HG03097 (cell line): ENCODE measurements around the gene NPM3.
"Not testable (repeated sequence)": the region's sequence is repeated elsewhere in the genome, so short reads cannot be mapped to it uniquely, and the experiment has no call there.

Experiments
- ATAC-seq: cut with Tn5 transposase; IDR thresholded peaks from one replicate; pipeline ENCODE4 v1.9.1; 2021; ENCODE audit not compliant: unreplicated experiment, low FRiP score

Gene NPM3

DNA sequence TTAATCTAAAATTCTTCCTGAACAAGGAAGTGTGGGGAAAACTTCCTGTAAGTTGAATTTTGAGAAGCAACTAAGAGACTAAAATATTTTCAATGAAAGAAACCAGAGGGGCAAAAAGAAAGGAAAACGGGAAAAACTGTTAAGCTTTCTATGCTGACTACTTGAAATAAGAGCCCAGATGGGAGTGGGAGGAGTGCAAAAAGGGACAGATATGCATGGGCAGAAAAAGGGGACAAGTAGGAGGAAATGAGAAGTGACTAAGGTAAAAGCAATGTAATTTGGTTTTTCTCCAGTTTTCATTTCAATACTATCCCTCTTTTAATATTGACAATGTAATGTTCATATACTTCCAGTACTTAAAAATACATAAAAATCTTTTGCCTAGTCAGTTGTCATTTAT lies 23.9 kb upstream of the NPM3 start:
- no peak for ATAC-seq

DNA sequence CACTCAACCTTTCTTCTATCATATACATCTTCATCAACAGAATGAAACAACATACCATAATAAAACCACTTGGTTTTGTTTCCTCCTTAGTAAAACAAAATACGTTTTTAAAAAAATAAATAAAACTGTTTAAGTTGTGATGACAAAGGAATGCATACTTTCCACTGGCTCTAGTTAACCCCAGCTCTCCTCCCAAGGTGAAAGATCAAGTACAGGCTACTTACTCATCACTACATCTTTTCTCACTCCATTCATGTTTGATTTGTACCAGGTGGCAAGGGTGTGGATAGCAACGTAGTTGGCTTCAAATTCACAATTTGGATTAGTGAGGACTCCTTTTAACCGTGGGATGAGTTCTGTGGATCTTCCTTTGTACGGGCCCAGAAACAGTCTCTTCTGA lies 20.3 kb upstream of the NPM3 start:
- ATAC-seq: no peak

DNA sequence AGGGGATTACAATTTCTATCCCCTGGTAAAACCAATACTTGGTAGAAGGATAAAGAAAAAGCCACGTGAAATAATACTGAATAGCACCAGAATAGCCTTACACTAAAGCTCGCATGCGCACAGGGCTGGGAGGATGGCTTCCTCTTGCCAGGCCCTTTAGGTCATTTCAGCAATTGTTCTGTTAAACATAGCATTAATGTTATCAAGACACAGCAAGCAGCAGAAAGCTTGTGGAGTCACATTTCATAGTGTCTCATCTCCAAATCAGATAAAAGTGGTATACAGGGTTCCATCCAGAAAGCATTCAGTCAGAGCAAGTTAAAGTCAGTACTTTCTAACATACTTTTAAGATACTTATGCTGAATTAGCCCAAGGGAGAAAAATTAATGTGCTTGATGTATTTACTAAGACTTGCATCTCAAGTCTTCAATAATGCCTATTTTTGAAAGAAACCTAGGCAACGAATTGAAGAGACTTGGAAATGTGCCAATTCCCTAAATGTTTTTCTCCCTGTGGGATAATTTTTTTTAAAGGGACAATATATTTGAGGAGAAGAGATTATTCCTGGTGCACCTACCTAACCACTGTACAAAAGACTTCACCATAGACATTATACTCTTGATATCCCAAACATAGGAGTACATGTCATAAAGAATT lies 14.3 kb upstream of the NPM3 start:
- ATAC-seq: no peak

DNA sequence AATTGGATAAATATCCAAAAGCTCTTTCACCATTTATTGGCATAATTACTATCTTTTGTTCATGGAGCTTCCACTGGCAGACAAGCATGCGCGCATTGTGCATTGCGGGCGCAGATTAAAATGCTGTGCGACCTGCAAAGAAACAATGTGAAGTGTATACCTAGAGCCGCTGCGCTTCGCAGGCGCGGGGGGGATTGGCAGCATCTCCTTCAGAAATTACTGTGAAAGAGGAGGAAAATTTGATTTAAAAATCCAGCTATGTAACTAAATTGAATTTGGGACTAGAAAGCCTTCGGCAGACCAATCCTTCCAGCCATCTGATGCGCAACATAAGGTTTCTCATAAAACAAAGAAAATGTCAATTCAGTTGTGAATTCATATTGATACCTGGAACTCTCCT lies 10.3 kb upstream of the NPM3 start:
- ATAC-seq: no peak

DNA sequence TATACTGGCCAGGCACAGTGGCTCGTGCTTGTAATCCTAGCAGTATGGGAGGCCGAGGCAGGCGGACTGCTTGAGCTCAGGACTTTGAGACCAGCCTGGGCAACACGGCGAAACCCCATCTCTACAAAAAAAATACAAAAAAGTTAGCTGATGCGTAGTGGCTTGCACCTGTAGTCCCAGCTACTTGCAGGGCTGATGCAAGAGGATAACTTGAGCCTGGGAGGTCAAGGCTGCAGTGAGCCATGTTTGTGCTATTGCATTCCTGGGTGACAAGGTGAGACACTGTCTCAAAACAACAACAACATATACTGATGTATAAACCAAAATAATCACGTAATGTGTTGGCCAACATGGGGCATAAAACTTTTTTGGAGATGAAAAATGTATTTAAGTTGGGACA lies 6.4 kb upstream of the NPM3 start:
- ATAC-seq: no peak

DNA sequence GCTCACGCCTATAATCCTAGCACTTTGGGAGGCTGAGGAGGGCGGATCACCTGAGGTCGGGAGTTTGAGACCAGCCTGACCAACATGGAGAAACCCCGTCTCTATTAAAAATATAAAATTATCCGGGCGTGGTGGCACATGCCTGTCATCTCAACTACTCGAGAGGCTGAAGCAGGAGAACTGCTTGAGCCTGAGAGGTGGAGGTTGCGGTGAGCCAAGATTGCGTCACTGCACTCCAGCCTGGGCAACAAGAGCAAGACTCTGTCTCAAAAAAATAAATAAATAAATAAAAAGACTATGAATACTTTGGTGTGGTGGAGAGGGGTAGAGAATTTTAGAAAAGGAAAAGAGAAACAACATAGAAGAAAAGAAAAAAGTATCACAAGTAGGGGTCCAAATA lies 6.0 kb upstream of the NPM3 start:
- ATAC-seq: not testable (repeated sequence)

DNA sequence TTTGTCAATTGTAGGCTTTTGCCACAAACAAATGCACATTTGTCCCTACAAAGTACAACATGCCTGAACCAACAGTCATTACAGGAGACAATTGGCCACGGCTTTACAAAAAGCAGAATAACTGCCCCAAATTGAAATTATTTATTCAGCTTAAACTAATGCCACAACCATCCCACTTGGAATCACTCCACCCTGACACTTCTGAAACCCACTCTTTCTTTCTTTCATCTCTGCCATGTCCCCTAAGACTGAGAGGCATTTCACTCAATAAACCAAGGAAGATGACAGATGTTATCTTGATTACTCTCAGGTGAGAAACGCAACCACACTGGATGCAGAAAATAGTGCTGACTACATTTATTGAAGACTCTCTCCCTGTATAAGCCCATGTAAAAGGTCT lies 2.6 kb upstream of the NPM3 start:
- ATAC-seq: no peak

DNA sequence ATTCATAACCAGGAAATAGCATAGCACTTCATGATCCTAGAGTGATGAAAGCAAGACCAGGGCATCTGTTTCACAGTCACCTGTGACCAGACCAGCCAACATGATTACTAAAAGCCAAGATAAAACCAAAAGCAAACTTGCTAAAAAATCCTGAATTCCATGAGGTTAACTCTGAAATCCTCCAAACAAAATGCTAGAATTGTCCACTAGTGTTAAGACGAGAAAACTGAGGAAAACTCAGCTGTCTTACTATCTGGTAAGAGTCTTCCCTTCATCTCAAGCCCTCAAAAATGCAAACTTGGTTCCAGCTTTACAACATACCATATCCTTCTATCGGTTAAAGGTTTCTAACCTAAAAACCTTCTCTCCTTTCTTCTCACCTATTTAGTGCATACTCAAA lies 1.3 kb upstream of the NPM3 start:
- no peak for ATAC-seq

DNA sequence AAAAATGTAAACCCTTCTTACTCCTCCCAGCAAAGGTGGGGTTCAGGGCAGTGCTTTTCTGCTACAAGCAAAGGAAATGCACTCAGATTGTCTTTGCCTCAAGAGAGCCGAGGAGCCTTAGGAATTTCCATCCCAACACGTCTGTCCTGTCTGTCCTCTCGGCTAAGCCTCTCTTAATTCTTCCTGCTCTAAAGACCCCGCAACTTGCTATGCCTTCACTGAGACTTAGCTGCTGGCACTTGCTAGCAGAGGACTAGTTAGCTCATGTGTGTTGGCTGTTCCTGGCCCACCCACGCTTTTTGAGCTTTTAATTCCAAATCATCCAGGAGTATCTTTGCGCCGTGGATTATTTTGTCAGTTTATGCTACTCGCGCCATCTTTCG lies 481 bp upstream of the NPM3 start:
- no peak for ATAC-seq

DNA sequence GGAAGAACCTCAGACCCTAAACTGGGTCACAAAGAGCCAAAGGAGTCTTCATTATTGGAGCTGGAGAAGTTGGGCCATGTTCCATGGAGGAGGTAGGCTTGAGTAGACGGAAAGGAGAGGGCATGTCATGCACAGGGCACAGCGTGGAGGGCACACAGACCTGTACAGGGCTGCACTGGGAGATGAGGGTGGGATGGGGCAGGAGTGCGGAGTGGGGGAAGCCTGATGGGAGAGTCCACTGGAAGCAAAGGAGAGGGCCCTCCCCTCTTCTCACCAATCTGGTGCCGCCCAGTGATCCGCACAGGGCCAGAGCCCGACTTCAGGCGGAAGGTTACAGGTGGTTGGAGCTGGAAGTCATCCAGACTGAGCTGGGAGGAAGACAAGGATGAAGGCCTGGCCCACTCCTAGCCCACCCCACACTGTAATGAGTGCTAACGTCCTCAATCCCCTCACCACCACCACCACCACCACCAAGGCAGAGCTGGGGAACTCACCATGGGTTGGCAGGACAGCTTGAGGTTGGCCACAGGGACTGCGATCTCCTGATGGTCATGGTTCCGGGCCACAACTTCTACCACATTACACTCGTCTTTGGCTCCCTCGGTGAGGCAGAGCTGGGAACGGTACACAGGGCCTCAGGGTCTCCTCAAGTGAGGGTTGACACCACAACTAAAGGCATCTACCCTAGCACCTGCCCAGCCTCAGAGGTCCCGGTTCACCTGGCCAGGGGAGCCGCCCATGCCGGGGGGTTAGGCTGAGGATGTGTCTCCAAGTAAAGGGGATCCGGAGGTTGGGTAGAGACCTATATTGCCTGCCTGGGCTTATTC lies 1.0 kb downstream of the NPM3 start:
- no peak for ATAC-seq

DNA sequence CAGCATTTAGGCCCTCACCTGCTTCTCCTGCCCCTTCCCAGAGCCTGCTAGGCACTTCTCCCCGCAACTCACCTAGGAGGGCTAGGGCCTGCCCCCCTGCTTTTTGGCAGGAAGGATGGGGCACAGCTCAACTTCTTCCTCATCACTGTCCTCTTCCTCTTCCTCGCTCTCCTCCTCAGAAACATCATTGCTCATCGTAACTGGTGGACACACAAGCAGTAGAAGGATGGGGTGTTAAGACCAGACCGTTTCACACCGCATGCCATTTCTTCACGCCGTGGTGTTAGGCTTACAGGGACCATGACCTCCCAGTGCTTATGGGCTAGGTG lies 1.6 kb downstream of the NPM3 start:
- no peak for ATAC-seq

DNA sequence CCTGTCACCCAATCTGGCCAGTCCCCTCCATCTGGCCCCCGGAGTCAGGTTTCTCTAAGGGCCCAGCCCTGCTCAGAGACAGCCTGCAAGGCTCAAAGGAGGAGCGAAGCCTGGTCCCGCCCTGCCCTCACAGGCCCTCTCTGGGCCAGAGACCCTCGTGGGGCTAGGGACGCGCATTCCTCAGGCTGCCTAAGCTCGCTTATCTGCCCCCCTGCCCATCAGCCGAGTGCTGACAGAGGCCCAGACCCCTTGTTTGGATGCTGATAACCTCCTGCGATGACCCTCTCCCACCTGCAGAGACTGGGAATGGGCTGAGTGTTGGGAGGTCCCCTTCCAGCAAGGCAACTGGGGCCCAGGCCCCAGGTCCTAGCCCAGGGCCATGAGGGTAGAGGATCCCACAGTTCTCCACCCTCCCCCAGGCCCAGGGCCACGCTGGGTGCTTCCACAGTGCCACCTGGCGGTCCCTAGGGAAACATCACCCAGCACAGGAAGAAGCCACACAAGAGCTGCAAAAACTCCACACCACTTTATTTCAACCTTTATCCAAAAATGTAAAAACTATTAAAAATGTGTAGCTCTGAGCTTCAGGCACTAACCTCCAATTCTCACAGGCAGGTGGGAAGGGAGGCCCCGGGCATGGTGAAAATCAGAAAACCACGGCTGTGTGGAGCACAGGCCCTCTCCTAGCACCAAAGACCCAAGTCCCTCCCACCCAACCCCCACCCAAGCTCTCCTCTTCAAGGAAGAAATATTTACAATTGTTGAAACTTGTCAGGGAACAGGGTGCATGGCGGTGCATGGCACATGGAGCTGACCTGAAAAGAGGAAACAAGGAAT lies 2.2 kb downstream of the NPM3 start:
- no peak for ATAC-seq

DNA sequence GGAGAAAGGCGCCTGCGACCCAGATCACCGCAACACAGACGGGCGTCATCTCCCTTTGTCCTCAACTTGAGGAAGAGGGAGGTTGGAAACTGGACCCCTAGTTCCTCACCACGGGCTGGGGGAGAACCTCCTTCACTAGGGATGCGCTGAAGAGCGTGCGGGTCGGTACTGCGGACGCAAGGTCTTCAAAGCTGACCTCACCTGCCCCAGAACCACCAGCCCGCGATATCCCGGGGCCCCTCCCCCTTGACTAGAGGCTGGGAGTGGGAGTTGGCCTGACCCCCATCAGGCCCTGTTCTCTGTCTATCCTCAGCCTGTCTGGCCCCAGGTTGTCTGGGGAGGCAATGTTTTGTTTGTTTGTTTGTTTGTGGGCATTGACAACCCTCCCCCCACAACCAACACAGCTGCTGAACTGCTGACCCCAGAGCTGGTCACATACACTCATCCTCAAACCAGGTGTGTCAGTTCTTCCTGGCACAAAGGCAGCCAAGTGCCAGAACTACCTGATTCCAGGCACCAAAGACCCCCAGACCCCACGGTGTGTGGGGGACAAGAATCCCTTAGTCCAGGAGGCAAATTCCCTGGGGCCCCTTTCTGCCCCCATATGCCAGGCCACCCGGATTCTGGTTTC lies 2.9 kb downstream of the NPM3 start:
- ATAC-seq: no peak

DNA sequence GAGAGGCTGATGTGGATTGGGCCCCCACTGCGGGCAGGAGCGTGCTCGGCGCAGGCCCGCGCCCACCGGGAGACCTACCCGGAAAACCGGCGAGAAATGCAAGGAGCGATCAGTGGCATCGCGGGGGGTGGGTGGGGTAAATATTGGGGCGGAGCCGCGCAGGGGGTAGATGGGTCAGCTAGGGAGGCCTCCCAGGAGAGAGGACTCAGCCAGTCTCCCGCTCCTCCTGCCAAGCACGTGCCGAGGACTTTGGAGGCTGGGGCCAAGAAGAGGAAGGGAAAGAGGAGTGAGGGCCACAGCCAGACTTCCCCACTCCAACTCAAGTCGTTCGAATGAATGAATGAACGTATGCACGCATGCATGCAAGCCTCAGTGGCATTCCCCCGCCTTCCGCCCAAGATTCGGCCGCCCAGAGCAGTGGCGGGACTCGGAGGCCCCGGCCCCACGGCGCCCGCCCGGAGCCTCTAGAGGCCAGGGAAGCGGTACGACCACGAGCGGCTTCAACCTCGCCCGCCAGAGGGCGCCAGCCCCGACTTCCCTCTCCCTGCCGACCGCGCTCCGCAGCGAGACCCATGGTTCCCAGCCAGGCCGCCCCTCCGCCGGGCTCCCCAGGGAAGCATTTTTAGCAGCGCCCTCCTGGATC lies 3.6 kb downstream of the NPM3 start:
- peak; percentile 47 for ATAC-seq

DNA sequence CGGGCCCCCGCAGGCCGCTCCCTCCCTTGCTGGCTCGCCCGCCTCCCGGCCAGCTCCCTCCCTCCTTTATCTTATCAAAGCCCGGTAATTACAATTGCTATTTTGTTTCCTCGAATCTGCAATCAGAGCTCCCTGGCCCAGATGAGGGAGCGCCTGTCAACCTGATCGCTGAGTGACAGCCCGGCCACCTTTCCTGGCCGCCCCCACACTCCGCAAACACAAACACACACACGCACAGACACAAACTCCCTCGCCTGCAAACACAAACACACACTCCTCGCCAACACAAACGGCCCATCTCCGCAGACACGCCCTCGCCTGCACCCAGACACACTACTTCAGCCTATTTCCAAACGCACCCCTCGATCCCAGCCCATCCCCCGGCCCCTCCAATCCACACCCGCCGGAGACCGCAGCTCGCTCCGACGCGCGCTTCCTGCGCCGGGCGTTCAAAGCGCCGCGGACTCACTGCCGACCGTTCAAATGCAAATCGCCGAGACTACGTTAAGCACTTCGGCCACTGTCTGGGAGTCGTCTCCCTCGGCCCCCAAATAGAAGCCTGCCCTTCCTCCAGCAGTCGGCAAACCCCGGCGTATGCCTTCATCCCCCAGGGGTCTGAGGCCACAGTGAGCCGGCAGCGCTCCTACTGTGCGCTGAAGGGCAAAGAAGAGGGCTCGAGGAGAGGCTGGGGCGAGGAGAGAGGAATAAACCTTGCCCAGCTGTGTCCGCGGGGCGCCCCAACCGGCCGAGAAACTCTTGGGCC lies 4.3 kb downstream of the NPM3 start:
- ATAC-seq: no peak

DNA sequence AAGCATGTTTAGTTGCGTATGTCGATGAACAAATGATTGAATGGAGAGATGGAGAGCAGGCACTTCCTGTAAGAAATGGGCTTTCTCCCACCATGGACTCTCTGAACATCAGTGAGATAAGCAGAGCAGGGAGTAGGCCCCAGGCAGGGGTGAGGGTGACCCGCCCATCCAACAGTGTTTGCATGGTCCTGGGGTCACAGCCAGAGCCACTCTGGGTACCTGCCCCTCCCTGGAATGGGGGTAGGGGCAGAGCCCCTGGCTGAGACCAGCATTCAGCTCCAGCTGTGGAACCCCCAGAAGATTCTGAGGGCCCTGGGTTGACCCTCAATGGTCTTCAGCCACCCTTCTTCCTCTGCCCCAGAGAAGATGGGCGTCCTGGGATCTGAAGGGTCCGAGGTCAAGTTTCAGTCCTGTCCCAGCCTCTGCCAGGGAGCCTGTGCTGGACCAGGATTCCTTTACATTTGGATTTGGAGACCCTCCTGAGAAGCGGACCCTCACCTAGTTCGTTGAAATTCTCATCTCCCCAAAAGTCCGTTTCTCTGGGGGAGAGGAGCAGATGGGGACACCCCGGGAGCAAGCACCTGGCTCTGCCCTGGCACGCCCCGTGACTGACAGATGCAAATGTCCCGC lies 5.0 kb downstream of the NPM3 start:
- ATAC-seq: no peak

DNA sequence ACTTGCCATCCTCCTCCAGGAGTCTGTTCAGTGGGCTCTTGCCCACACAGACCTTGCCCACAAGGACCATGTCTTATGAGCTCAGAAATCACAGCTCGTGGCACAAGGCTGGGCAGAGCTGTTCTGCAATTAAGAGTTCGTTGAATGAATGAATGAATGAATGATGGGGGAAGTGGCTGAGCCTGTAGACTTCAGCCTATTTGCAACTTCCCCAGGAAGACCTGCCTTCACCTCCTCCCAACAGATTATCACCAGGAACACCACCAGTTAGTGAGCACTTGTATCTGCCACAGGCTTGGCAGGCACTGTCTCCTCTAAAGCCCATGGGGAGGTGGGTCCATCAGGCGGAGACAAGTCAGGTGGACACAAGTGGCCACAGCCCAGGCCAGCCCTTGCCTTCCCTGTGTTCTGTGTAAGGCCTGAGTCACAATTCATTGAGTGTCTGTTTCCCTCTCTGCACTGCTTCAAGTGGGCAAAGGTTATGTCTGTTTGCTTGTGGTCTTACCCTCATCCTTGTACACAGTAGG lies 5.6 kb downstream of the NPM3 start:
- ATAC-seq: no peak

DNA sequence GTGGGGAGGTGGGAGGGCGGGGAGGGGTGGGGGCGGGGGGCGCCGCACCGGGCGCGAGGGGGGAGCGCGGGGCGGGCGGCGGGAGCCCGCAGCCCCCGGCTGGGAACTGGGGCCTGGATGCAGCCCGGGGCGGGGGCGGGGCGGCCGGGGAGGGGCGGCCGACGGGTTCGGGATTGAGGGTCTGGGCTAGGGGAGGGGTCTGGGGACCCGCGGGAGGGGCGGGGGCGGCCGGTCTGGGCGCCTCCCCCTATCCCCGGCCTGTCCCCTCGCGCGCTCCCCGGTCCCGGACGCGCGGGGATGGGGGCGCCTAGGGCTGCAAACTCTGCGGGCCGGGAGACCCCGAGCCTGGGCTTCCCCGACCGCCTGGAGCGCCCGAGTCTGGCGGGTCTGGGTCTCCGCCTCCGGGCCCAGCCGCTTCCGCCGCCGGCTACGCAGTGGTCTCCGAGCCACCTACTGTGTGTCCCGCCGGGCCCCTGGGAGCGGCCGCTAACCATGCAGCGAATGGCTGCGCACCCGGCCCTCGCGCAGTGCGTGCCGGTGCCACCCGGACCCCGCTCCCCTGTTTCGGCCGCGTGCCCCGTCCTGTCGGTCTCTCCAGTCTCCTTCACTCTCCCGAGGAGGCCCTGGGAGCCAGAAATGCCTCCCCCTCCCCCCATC lies 7.0 kb downstream of the NPM3 start:
- ATAC-seq: no peak
